Measurements from ENCODE around the gene BIVM.

GRCh38 chr13:102763741-102764140 is 35.2 kb upstream of the BIVM start:
- no peak for TF ChIP-seq CTCF (conservative IDR thresholded peaks at IDR 0.05; ENCODE audit: low read length)
- TF ChIP-seq EZH2phosphoT487 (IDR thresholded peaks at IDR 0.05; ENCODE audit: borderline replicate concordance) = no peak

All from Loucy (cell line).